Naive thymus-derived CD4-positive, alpha-beta T cell (primary cell): ENCODE data around the gene TMEM151B. TPM values are rescaled to one million over a fixed set of nuclear protein-coding genes. Genes with fewer than 3 reads are reported as not detected.

ENCODE experiments used
- ATAC-seq: fragments of 150-1000 bp; cut with Tn5 transposase; 2 replicates; pipeline ENCODE4 v1.10.0; 2021; ENCODE audit warnings: mild to moderate bottlenecking, moderate library complexity
- CTCF ChIA-PET: fragments of 350-600 bp; sonication (Branson Sonifier 250); formaldehyde crosslinking; loops from one replicate; lab custom pipeline; 2021; ENCODE audit warnings: antibody characterized with exemption; lab: Charles Lee
- POLR2A ChIA-PET: fragments of 350-600 bp; sonication (Branson Sonifier 250); formaldehyde crosslinking; loops from one replicate; lab custom pipeline; 2021; ENCODE audit warnings: antibody characterized with exemption, inconsistent platforms; lab: Charles Lee
- DNase-seq, 9 donors: peaks; one replicate each; pipeline versions ENCODE4 v3.0.0 to v3.0.0-alpha.2; 2020 to 2022; ENCODE audit warnings: mixed read lengths in 1 of 9
- H3K27ac ChIP-seq: one replicate; pipeline ENCODE4 v1.7.0; 2013; ENCODE audit warnings: mild to moderate bottlenecking, low read depth, low read length, moderate library complexity
- H3K27me3 ChIP-seq, 2 donors: one replicate each; pipeline ENCODE4 v1.7.0; 2013; ENCODE audit warnings: low read length in 2 of 2, mild to moderate bottlenecking in 2 of 2, moderate library complexity in 2 of 2; ENCODE audit not compliant: control insufficient read depth in 2 of 2, insufficient read depth in 2 of 2
- H3K36me3 ChIP-seq, 3 experiments: 1 replicate in 2 of 3; 2 replicates in 1 of 3; pipeline ENCODE4 v1.7.0; 2013; ENCODE audit warnings: low read length in 3 of 3, mild to moderate bottlenecking in 3 of 3, moderate library complexity in 1 of 3; ENCODE audit not compliant: insufficient read depth in 3 of 3, control insufficient read depth in 2 of 3
- H3K4me1 ChIP-seq, 2 donors: one replicate each; pipeline ENCODE4 v1.7.0; 2013; ENCODE audit warnings: low read length in 2 of 2, mild to moderate bottlenecking in 2 of 2, moderate library complexity in 1 of 2; ENCODE audit not compliant: control insufficient read depth in 2 of 2, insufficient read depth in 2 of 2
- H3K4me3 ChIP-seq: 2 replicates; pipeline ENCODE4 v1.7.0; 2013; ENCODE audit warnings: mild to moderate bottlenecking, low read length
- H3K9me3 ChIP-seq, 3 experiments: 1 replicate in 2 of 3; 2 replicates in 1 of 3; pipeline ENCODE4 v1.7.0; 2013; ENCODE audit warnings: low read length in 3 of 3; ENCODE audit not compliant: control insufficient read depth in 2 of 3
- H3K27ac Mint-ChIP-seq, 9 donors: one replicate each; pipeline ENCODE4 v1.8.0; 2020 to 2022; ENCODE audit warnings: mixed read lengths in 9 of 9, mild to moderate bottlenecking in 8 of 9, moderate library complexity in 5 of 9, inconsistent platforms in 2 of 9
- H3K27me3 Mint-ChIP-seq, 5 donors: one replicate each; pipeline ENCODE4 v1.8.0; 2021 to 2022; ENCODE audit warnings: mixed read lengths in 5 of 5, mild to moderate bottlenecking in 1 of 5
- H3K36me3 Mint-ChIP-seq, 5 donors: one replicate each; pipeline ENCODE4 v1.8.0; 2020 to 2022; ENCODE audit warnings: mixed read lengths in 5 of 5, mild to moderate bottlenecking in 3 of 5, inconsistent platforms in 1 of 5
- H3K4me1 Mint-ChIP-seq, 7 donors: one replicate each; pipeline ENCODE4 v1.8.0; 2020 to 2022; ENCODE audit warnings: mixed read lengths in 7 of 7, mild to moderate bottlenecking in 3 of 7, inconsistent platforms in 1 of 7
- H3K4me3 Mint-ChIP-seq, 10 donors: one replicate each; pipeline ENCODE4 v1.8.0; 2020 to 2022; ENCODE audit warnings: mild to moderate bottlenecking in 10 of 10, mixed read lengths in 10 of 10, moderate library complexity in 6 of 10, inconsistent platforms in 2 of 10
- H3K9me3 Mint-ChIP-seq, 11 donors: one replicate each; pipeline ENCODE4 v1.8.0; 2020 to 2022; ENCODE audit warnings: mixed read lengths in 11 of 11, mild to moderate bottlenecking in 4 of 11, inconsistent platforms in 1 of 11, moderate library complexity in 1 of 11
- intact Hi-C, 2 donors: fragments of 100-400 bp; cut with micrococcal nuclease; formaldehyde crosslinking; loops; one replicate each; pipeline ENCODE4 v1.15.1; 2023
- polyA plus RNA-seq, 2 donors: library from polyadenylated mRNA; unstranded; fragments of 300-500 nt; fragmentation: Illumina TruSeq; gene quantifications; one replicate each; pipeline ENCODE4 v1.2.3, GENCODE V29; 2021
- total RNA-seq, 6 experiments: library from RNA in 5 of 6; stranded (reverse) in 5 of 6; gene quantifications; 1 replicate in 5 of 6; 2 replicates in 1 of 6; pipeline ENCODE4 v1.2.3 and lab custom pipeline; 2021 to 2026

The TMEM151B gene
- total and polyA plus RNA-seq, 7 experiments from 2014 or later: 0.22 TPM; not detected in 6

GRCh38 chr6:44248579-44248978 lies 21.7 kb upstream of the TMEM151B start:
- Histone ChIP-seq H3K36me3 (peaks cover 12 to 61% (median 41%) of the 10 kb centered on the region in 3 experiments), H3K4me1 (peaks cover 15 to 19% of the 10 kb centered on the region in 2 donors), H3K27me3 (no peaks in the 10 kb centered on the region), H3K9me3 (no peaks in the 10 kb centered on the region), H3K4me3 (peak overlapping the region; percentile 99), H3K27ac (peak overlapping the region; percentile 93)
- Mint-ChIP-seq H3K36me3 (peaks cover 18 to 55% (median 45%) of the 10 kb centered on the region in 5 donors), H3K9me3 (peaks cover 0 to 9% (median 0%) of the 10 kb centered on the region in 11 donors), H3K4me1 (peaks cover 32 to 68% (median 58%) of the 10 kb centered on the region in 7 donors), H3K27ac (peak overlapping the region; percentile 89 to 100 (median 98)), H3K4me3 (peak overlapping the region; percentile 94 to 99 (median 98)), H3K27me3 (peaks cover 0 to 12% (median 0%) of the 10 kb centered on the region in 5 donors)
- ChIA-PET POLR2A (interaction anchor here (0.8 to 6.3 kb wide), 5 partner anchors 8 to 63 kb away, joined by 3 to 142 read pairs (median 5); partner anchors contain the start of gene SLC35B2), CTCF (interaction anchor here (1.1 to 2.3 kb wide), 3 partner anchors 8 to 20 kb away, joined by 3 to 22 read pairs (median 7); partner anchors contain the start of gene SLC35B2)
- no peak for ATAC-seq
- intact Hi-C loops: loop anchor here in 1 of 2 donors (5.0 kb wide), 1 partner anchor 1476 kb away; no protein-coding TSS in a partner anchor
- no peak for DNase-seq

GRCh38 chr6:44249082-44249748 lies 21.0 kb upstream of the TMEM151B start:
- intact Hi-C loops: loop anchor here in 1 of 2 donors (5.0 kb wide), 1 partner anchor 1477 kb away; no protein-coding TSS in a partner anchor
- H3K27ac ChIP-seq: peak overlapping the region; percentile 93
- H3K27me3 ChIP-seq: no peaks in the 10 kb centered on the region
- peak overlapping the region; percentile 94 to 99 (median 98) for H3K4me3 Mint-ChIP-seq
- no peaks in the 10 kb centered on the region for H3K9me3 ChIP-seq
- H3K27ac Mint-ChIP-seq: peak overlapping the region in 7 of 9 donors; percentile 60 to 99 (median 98)
- ATAC-seq (no peak), DNase-seq (no peak)
- H3K9me3 Mint-ChIP-seq: peaks cover 0 to 9% (median 0%) of the 10 kb centered on the region in 11 donors
- peaks cover 0 to 9% (median 0%) of the 10 kb centered on the region in 5 donors for H3K27me3 Mint-ChIP-seq
- peaks cover 15 to 19% of the 10 kb centered on the region in 2 donors for H3K4me1 ChIP-seq
- peaks cover 18 to 57% (median 47%) of the 10 kb centered on the region in 5 donors for H3K36me3 Mint-ChIP-seq
- H3K4me1 Mint-ChIP-seq: peaks cover 32 to 75% (median 63%) of the 10 kb centered on the region in 7 donors
- H3K36me3 ChIP-seq: peaks cover 14 to 67% (median 44%) of the 10 kb centered on the region in 3 experiments
- peak overlapping the region; percentile 99 for H3K4me3 ChIP-seq
- POLR2A ChIA-PET: interaction anchor here (0.7 to 6.3 kb wide), 4 partner anchors 7 to 35 kb away, joined by 3 to 142 read pairs (median 4); partner anchors contain the start of gene SLC35B2
- CTCF ChIA-PET: interaction anchor here (1.0 to 1.1 kb wide), 2 partner anchors 17 to 153 kb away, joined by 3 read pairs; no protein-coding TSS in a partner anchor

- peaks cover 15 to 19% of the 10 kb centered on the region in 2 donors for H3K4me1 ChIP-seq
- H3K27me3 Mint-ChIP-seq: peaks cover 0 to 9% (median 0%) of the 10 kb centered on the region in 5 donors
- CTCF ChIA-PET: interaction anchor here (1.0 kb wide), 1 partner anchor 154 kb away, joined by 3 read pairs; no protein-coding TSS in a partner anchor
- peak overlapping the region in 4 of 10 donors; percentile 33 to 99 (median 78) for H3K4me3 Mint-ChIP-seq
- no peaks in the 10 kb centered on the region for H3K27me3 ChIP-seq
- POLR2A ChIA-PET: interaction anchor here (0.7 to 1.2 kb wide), 2 partner anchors 8 to 36 kb away, joined by 3 read pairs; no protein-coding TSS in a partner anchor
- H3K27ac ChIP-seq: no peak overlapping the region
- H3K9me3 Mint-ChIP-seq: peaks cover 0 to 9% (median 0%) of the 10 kb centered on the region in 11 donors
- no peak for DNase-seq
- H3K4me1 Mint-ChIP-seq: peaks cover 31 to 82% (median 71%) of the 10 kb centered on the region in 7 donors
- peak overlapping the region in 8 of 9 donors; percentile 6 to 99 (median 30) for H3K27ac Mint-ChIP-seq
- no peak overlapping the region for H3K4me3 ChIP-seq
- ATAC-seq: no peak
- H3K9me3 ChIP-seq: no peaks in the 10 kb centered on the region
- peaks cover 18 to 62% (median 47%) of the 10 kb centered on the region in 5 donors for H3K36me3 Mint-ChIP-seq
- intact Hi-C loops: no loop called here
- H3K36me3 ChIP-seq: peaks cover 20 to 77% (median 44%) of the 10 kb centered on the region in 3 experiments
These were observed 20.1 kb upstream of the TMEM151B start for GRCh38 chr6:44250067-44250717.

- Mint-ChIP-seq H3K4me1 (peaks cover 28 to 83% (median 71%) of the 10 kb centered on the region in 7 donors), H3K4me3 (no peak overlapping the region), H3K27me3 (peaks cover 0 to 7% (median 0%) of the 10 kb centered on the region in 5 donors), H3K9me3 (peaks cover 0 to 9% (median 0%) of the 10 kb centered on the region in 11 donors), H3K27ac (peak overlapping the region in 5 of 9 donors; percentile 17 to 99 (median 35)), H3K36me3 (peaks cover 18 to 67% (median 47%) of the 10 kb centered on the region in 5 donors)
- ChIA-PET POLR2A (interaction anchor here (1.2 kb wide), 1 partner anchor 8 kb away, joined by 3 read pairs; no protein-coding TSS in a partner anchor), CTCF (no interaction called here)
- DNase-seq (no peak), ATAC-seq (no peak)
- peaks cover 20 to 82% (median 44%) of the 10 kb centered on the region in 3 experiments for H3K36me3 ChIP-seq
- no peaks in the 10 kb centered on the region for H3K9me3 ChIP-seq
- no peak overlapping the region for H3K4me3 ChIP-seq
- H3K27me3 ChIP-seq: no peaks in the 10 kb centered on the region
- peaks cover 16 to 18% of the 10 kb centered on the region in 2 donors for H3K4me1 ChIP-seq
- intact Hi-C loops: no loop called here
- no peak overlapping the region for H3K27ac ChIP-seq
These were observed 19.5 kb upstream of the TMEM151B start for GRCh38 chr6:44250718-44251123.

GRCh38 chr6:44251576-44252524 lies 18.4 kb upstream of the TMEM151B start:
- Mint-ChIP-seq H3K27ac (peak overlapping the region in 6 of 9 donors; percentile 5 to 77 (median 57)), H3K27me3 (peaks cover 0 to 5% (median 0%) of the 10 kb centered on the region in 5 donors), H3K36me3 (peaks cover 18 to 68% (median 47%) of the 10 kb centered on the region in 5 donors), H3K4me3 (peak overlapping the region in 2 of 10 donors; percentile 5 to 19), H3K4me1 (peaks cover 36 to 90% (median 78%) of the 10 kb centered on the region in 7 donors), H3K9me3 (peaks cover 0 to 12% (median 0%) of the 10 kb centered on the region in 11 donors)
- Histone ChIP-seq H3K27ac (no peak overlapping the region), H3K27me3 (no peaks in the 10 kb centered on the region), H3K4me1 (peaks cover 21 to 26% of the 10 kb centered on the region in 2 donors), H3K4me3 (no peak overlapping the region), H3K36me3 (peaks cover 20 to 84% (median 44%) of the 10 kb centered on the region in 3 experiments), H3K9me3 (no peaks in the 10 kb centered on the region)
- CTCF ChIA-PET: interaction anchor here (0.6 to 1.0 kb wide), 3 partner anchors 9 to 1470 kb away, joined by 3 read pairs; partner anchors contain the start of gene BICRAL
- DNase-seq: no peak
- POLR2A ChIA-PET: interaction anchor here (0.8 to 1.2 kb wide), 3 partner anchors 9 to 27 kb away, joined by 3 to 4 read pairs (median 4); no protein-coding TSS in a partner anchor
- no peak for ATAC-seq
- intact Hi-C loops: no loop called here
